Adrenal gland (tissue), 12 donors: ENCODE measurements around the gene PZP. TPM values are rescaled to one million over a fixed set of nuclear protein-coding genes. Genes with fewer than 3 reads are reported as not detected.
A peak's percentile ranks its signal among the peaks of the same experiment; 100 is the strongest.
"Not testable (repeated sequence)": the region's sequence is repeated elsewhere in the genome, so short reads cannot be mapped to it uniquely, and the experiment has no call there.

Experiments
- DNase-seq, 7 donors: peaks; one replicate each; pipeline ENCODE4 v3.0.0-alpha.2; 2019 to 2020
- H3K27ac ChIP-seq, 5 donors: fragments of 200-600 bp; sonication (generic) in 4 of 5; 1 replicate in 3 of 5; 2 replicates in 2 of 5; pipeline versions ENCODE4 v1.5.1 to v1.8.0; 2016 to 2020; ENCODE audit warnings: mild to moderate bottlenecking in 1 of 5
- H3K27me3 ChIP-seq: fragments of 200-600 bp; 2 replicates; pipeline ENCODE4 v1.8.0; 2021
- H3K36me3 ChIP-seq, 2 donors: fragments of 200-600 bp; replicated peaks in 1 of 2; 1 replicate in 1 of 2; 2 replicates in 1 of 2; pipeline versions ENCODE4 v1.5.1 to v1.8.0; 2018 to 2022
- H3K4me1 ChIP-seq, 2 donors: fragments of 200-600 bp; replicated peaks in 1 of 2; 1 replicate in 1 of 2; 2 replicates in 1 of 2; pipeline versions ENCODE4 v1.5.1 to v1.8.0; 2018 to 2021
- H3K4me3 ChIP-seq, 4 donors: fragments of 200-600 bp; sonication (generic) in 3 of 4; one replicate each; pipeline ENCODE4 v1.5.1; 2016 to 2018
- H3K9me3 ChIP-seq, 3 donors: fragments of 200-600 bp; sonication (generic) in 1 of 3; replicated peaks in 1 of 3; 1 replicate in 2 of 3; 2 replicates in 1 of 3; pipeline versions ENCODE4 v1.5.1 to v1.8.0; 2016 to 2021
- POLR2A ChIP-seq, 2 donors: fragments of 450-650 bp; IDR thresholded peaks; one replicate each; pipeline ENCODE4 v1.6.1; 2017; ENCODE audit warnings: antibody characterized with exemption in 2 of 2, mild to moderate bottlenecking in 2 of 2, moderate library complexity in 1 of 2
- WGBS, 4 donors: extraction: QIAGEN DNeasy Blood & Tissue Kit in 2 of 4; methylation state at CpG; one replicate each; pipeline versions ENCODE4 v1.1.5 to v1.1.7; 2013 to 2017; 5-methylcytosine and 5-hydroxymethylcytosine counted together
- intact Hi-C, 2 donors: fragments of 100-400 bp; cut with DNase I; formaldehyde crosslinking; loops; one replicate each; pipeline versions ENCODE4 v1.14.1 to v1.15.0; 2022 to 2023
- polyA plus RNA-seq, 3 donors: library from polyadenylated mRNA; stranded (reverse); fragments of 200-250 nt in 2 of 3; fragments of 350-450 nt in 1 of 3; fragmentation: Illumina TruSeq in 1 of 3; extraction: RNeasy Lipid Tissue Mini Kit (QIAGEN cat#74804) in 1 of 3; gene quantifications; one replicate each; pipeline ENCODE4 v1.2.3, GENCODE V29; 2013 to 2014
- total RNA-seq, 9 donors: library from RNA; depleted of rRNA in 4 of 9; stranded (reverse); fragments of >200 nt in 4 of 9; fragments of 120-200 nt in 1 of 9; fragmentation: NEBNext Ultra II Directional in 1 of 9; extraction: Animal tissue kit (Norgen Biotek cat#: 25700) in 1 of 9; gene quantifications; one replicate each; pipeline versions ENCODE4 v1.1.0 to v1.2.4, GENCODE V29; 2013 to 2023
- TF ChIP-seq, protein P1 (sequence below), 6 experiments: fragments of 450-650 bp in 4 of 6; fragments of 200-600 bp in 2 of 6; sonication (generic) in 1 of 6; IDR thresholded peaks; 1 replicate in 5 of 6; 2 replicates in 1 of 6; pipeline versions ENCODE4 v1.5.1 to v1.8.0; 2016 to 2021; ENCODE audit warnings: antibody characterized with exemption in 6 of 6, mild to moderate bottlenecking in 2 of 6, moderate library complexity in 1 of 6
- donor health status: healthy with polysubstance abuse.
- donor health status: Bipolar disorder and iron deficiency.
- donor health status: DM: yes; HTN: yes; CAD: no.
- donor health status: DM: no; HTN: no; CAD: no.
- donor health status: DM: no; HTN: no; CAD: no.
- donor health status: DM: yes; HTN: yes; CAD: no.

PZP gene
- total and polyA plus RNA-seq, 12 donors = 0.08 to 0.95 (median 0.35) TPM; not detected in 2

- no peak overlapping the region for H3K27ac ChIP-seq
- no peaks in the 10 kb centered on the region for H3K36me3 ChIP-seq
- no peaks in the 10 kb centered on the region for H3K9me3 ChIP-seq
- DNase-seq = peak in 2 of 7 donors; percentile 4 to 57
- H3K27me3 ChIP-seq = no peaks in the 10 kb centered on the region
- intact Hi-C loops = no loop called here
- H3K4me3 ChIP-seq = no peak overlapping the region
- TF ChIP-seq POLR2A (IDR thresholded peaks at IDR 0.05) = no peak
- TF ChIP-seq, protein P1, sequence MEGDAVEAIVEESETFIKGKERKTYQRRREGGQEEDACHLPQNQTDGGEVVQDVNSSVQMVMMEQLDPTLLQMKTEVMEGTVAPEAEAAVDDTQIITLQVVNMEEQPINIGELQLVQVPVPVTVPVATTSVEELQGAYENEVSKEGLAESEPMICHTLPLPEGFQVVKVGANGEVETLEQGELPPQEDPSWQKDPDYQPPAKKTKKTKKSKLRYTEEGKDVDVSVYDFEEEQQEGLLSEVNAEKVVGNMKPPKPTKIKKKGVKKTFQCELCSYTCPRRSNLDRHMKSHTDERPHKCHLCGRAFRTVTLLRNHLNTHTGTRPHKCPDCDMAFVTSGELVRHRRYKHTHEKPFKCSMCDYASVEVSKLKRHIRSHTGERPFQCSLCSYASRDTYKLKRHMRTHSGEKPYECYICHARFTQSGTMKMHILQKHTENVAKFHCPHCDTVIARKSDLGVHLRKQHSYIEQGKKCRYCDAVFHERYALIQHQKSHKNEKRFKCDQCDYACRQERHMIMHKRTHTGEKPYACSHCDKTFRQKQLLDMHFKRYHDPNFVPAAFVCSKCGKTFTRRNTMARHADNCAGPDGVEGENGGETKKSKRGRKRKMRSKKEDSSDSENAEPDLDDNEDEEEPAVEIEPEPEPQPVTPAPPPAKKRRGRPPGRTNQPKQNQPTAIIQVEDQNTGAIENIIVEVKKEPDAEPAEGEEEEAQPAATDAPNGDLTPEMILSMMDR (IDR thresholded peaks at IDR 0.05) = no peak
- 66 to 77% (median 75%) methylated on average over 9 to 11 of the region's 11 CpGs for WGBS, 4 donors
- no peaks in the 10 kb centered on the region for H3K4me1 ChIP-seq
Observed at GRCh38 chr12:9169979-9170634, 38.1 kb downstream of the PZP start.

- H3K36me3 ChIP-seq, H3K4me1 ChIP-seq, H3K4me3 ChIP-seq, intact Hi-C loops, H3K27ac ChIP-seq, DNase-seq, H3K9me3 ChIP-seq, H3K27me3 ChIP-seq: not testable (repeated sequence)
- WGBS, 4 donors = 50 to 77% (median 61%) methylated on average over 3 to 5 of the region's 5 CpGs
Observed at GRCh38 chr12:9167345-9167744, 40.9 kb downstream of the PZP start.

- Histone ChIP-seq H3K36me3 (no peaks in the 10 kb centered on the region), H3K27ac (no peak overlapping the region), H3K4me3 (no peak overlapping the region), H3K27me3 (no peaks in the 10 kb centered on the region), H3K9me3 (no peaks in the 10 kb centered on the region), H3K4me1 (no peaks in the 10 kb centered on the region)
- 77 to 85% (median 83%) methylated on average over 5 of the region's 5 CpGs for WGBS, 4 donors
- intact Hi-C loops = no loop called here
- peak in 1 of 7 donors; percentile 23 for DNase-seq
- no peak for TF ChIP-seq POLR2A (IDR thresholded peaks at IDR 0.05)
- TF ChIP-seq, protein P1 (IDR thresholded peaks at IDR 0.05) = no peak
Observed at GRCh38 chr12:9163392-9163791, 44.8 kb downstream of the PZP start.

DNA sequence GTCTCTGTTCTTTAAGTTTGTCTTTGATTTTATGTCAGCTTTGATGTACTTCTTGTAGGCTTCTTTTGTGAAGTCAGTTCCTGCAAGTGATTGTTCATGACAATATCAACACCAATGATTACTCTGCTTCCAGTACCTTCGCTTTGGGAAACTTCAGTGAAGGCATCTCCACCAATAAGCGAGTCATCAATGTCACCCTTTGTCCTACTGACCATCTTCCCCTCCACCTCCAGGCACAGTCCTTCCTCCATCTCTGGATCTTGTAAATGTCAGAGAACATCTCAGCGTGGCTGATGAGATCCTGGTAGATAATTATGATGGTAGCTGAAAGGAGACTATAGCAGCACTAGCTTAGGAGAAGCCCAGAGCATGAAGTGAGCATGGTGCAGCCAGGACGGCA is 52.1 kb downstream of the PZP start:
- no peak overlapping the region for H3K4me3 ChIP-seq
- H3K27me3 ChIP-seq = no peaks in the 10 kb centered on the region
- H3K4me1 ChIP-seq = no peaks in the 10 kb centered on the region
- no peaks in the 10 kb centered on the region for H3K9me3 ChIP-seq
- intact Hi-C loops = no loop called here
- TF ChIP-seq, protein P1 (IDR thresholded peaks at IDR 0.05) = no peak
- no peak for TF ChIP-seq POLR2A (IDR thresholded peaks at IDR 0.05)
- H3K36me3 ChIP-seq = no peaks in the 10 kb centered on the region
- WGBS, 4 donors = 85 to 97% (median 87%) methylated on average over 4 of the region's 4 CpGs
- H3K27ac ChIP-seq = no peak overlapping the region
- no peak for DNase-seq

DNA sequence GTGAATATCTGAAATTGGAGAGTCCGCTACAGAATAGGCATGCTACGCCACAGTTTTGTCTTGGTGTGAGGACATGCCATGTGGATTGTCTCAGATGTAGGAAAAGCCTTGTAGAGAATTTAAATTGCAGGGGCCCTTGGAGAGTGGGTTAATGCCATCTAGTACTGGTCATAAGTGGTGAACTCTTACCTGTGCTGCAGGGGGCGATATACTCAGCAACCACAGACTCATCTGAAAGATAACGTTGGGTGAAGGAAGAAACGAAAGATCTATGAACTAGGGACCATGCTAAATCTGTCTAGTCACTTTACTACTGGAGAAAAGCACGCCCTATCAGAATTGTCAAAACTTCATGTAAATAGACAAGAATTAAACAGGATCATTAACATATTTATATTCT is 58.8 kb downstream of the PZP start:
- no peak for DNase-seq
- intact Hi-C loops = no loop called here
- H3K4me3 ChIP-seq = no peak overlapping the region
- no peaks in the 10 kb centered on the region for H3K36me3 ChIP-seq
- no peaks in the 10 kb centered on the region for H3K27me3 ChIP-seq
- 77 to 79% (median 78%) methylated on average over 6 of the region's 6 CpGs for WGBS, 4 donors
- no peaks in the 10 kb centered on the region for H3K4me1 ChIP-seq
- H3K9me3 ChIP-seq = peaks cover 0 to 8% (median 7%) of the 10 kb centered on the region in 3 donors
- no peak for TF ChIP-seq POLR2A (IDR thresholded peaks at IDR 0.05)
- TF ChIP-seq, protein P1 (IDR thresholded peaks at IDR 0.05) = no peak
- H3K27ac ChIP-seq = no peak overlapping the region
